ENCODE results near the gene ATF4. TPM values are rescaled to one million over a fixed set of nuclear protein-coding genes. Genes with fewer than 3 reads are reported as not detected.
"Not testable (repeated sequence)": the region's sequence is repeated elsewhere in the genome, so short reads cannot be mapped to it uniquely, and the experiment has no call there.

The ATF4 gene
- total and polyA plus RNA-seq, 2 donors from 2014 or later, result 261 to 293 TPM

GRCh38 chr22:39518144-39518786 lies 2.1 kb upstream of the ATF4 start:
- Histone ChIP-seq H3K27ac (ENCODE audit: low read depth in 2 of 2, low read length in 2 of 2) (no peak overlapping the region), H3K9ac (ENCODE audit: low read length in 3 of 3) (no peak overlapping the region), H3K9me3 (ENCODE audit: control insufficient read depth in 2 of 3, insufficient read depth in 1 of 3, low read length in 3 of 3) (no peaks in the 10 kb centered on the region), H3K36me3 (ENCODE audit: control insufficient read depth in 2 of 3, insufficient read depth in 3 of 3, low read length in 3 of 3) (peaks cover 15 to 44% (median 35%) of the 10 kb centered on the region in 3 donors), H3K27me3 (ENCODE audit: control insufficient read depth, insufficient read depth, low read length) (no peaks in the 10 kb centered on the region), H3K4me1 (ENCODE audit: control insufficient read depth in 2 of 3, insufficient read depth in 2 of 3, low read depth in 1 of 3, low read length in 3 of 3) (peaks cover 5 to 35% (median 18%) of the 10 kb centered on the region in 3 donors), H3K4me3 (ENCODE audit: low read length in 3 of 3) (no peak overlapping the region)
- no peak for TF ChIP-seq CTCF (IDR thresholded peaks at IDR 0.05; ENCODE audit: borderline replicate concordance, extremely low read depth, insufficient read depth)
- intact Hi-C loops (cut with DNase I), result loop anchor here (10.0 kb wide), 1 partner anchor 113 kb away; no protein-coding TSS in a partner anchor
- DNase-seq (peak in 4 of 5 donors; percentile 8 to 71 (median 42)), FAIRE-seq (no peak)

GRCh38 chr22:39518996-39519680 lies 1.2 kb upstream of the ATF4 start:
- no peaks in the 10 kb centered on the region for H3K27me3 ChIP-seq (ENCODE audit: control insufficient read depth, insufficient read depth, low read length)
- H3K4me1 ChIP-seq (ENCODE audit: control insufficient read depth in 2 of 3, insufficient read depth in 2 of 3, low read depth in 1 of 3, low read length in 3 of 3), result peaks cover 5 to 35% (median 22%) of the 10 kb centered on the region in 3 donors
- FAIRE-seq, result no peak
- intact Hi-C loops (cut with DNase I), result loop anchor here (10.0 kb wide), 1 partner anchor 114 kb away; no protein-coding TSS in a partner anchor
- DNase-seq, result peak in 2 of 5 donors; percentile 69 to 79
- H3K4me3 ChIP-seq (ENCODE audit: low read length in 3 of 3), result peak overlapping the region; percentile 87 to 97 (median 94)
- H3K9me3 ChIP-seq (ENCODE audit: control insufficient read depth in 2 of 3, insufficient read depth in 1 of 3, low read length in 3 of 3), result no peaks in the 10 kb centered on the region
- H3K36me3 ChIP-seq (ENCODE audit: control insufficient read depth in 2 of 3, insufficient read depth in 3 of 3, low read length in 3 of 3), result peaks cover 15 to 39% (median 30%) of the 10 kb centered on the region in 3 donors
- H3K27ac ChIP-seq (ENCODE audit: low read depth in 2 of 2, low read length in 2 of 2), result peak overlapping the region; percentile 100
- H3K9ac ChIP-seq (ENCODE audit: low read length in 3 of 3), result peak overlapping the region; percentile 50 to 99 (median 55)
- no peak for TF ChIP-seq CTCF (IDR thresholded peaks at IDR 0.05; ENCODE audit: borderline replicate concordance, extremely low read depth, insufficient read depth)

- Histone ChIP-seq H3K36me3 (ENCODE audit: control insufficient read depth in 2 of 3, insufficient read depth in 3 of 3, low read length in 3 of 3) (peaks cover 12 to 39% (median 33%) of the 10 kb centered on the region in 3 donors), H3K4me3 (ENCODE audit: low read length in 3 of 3) (peak overlapping the region; percentile 87 to 97 (median 94)), H3K9me3 (ENCODE audit: control insufficient read depth in 2 of 3, insufficient read depth in 1 of 3, low read length in 3 of 3) (no peaks in the 10 kb centered on the region), H3K9ac (ENCODE audit: low read length in 3 of 3) (peak overlapping the region; percentile 50 to 99 (median 97)), H3K27me3 (ENCODE audit: control insufficient read depth, insufficient read depth, low read length) (no peaks in the 10 kb centered on the region), H3K27ac (ENCODE audit: low read depth in 2 of 2, low read length in 2 of 2) (peak overlapping the region; percentile 100), H3K4me1 (ENCODE audit: control insufficient read depth in 2 of 3, insufficient read depth in 2 of 3, low read depth in 1 of 3, low read length in 3 of 3) (peaks cover 5 to 38% (median 26%) of the 10 kb centered on the region in 3 donors)
- FAIRE-seq (peak; percentile 83), DNase-seq (peak; percentile 98 to 99 (median 99))
- peak; percentile 2 for TF ChIP-seq CTCF (IDR thresholded peaks at IDR 0.05; ENCODE audit: borderline replicate concordance, extremely low read depth, insufficient read depth)
- intact Hi-C loops (cut with DNase I), result loop anchor here (10.0 kb wide), 1 partner anchor 115 kb away; no protein-coding TSS in a partner anchor
Measured at GRCh38 chr22:39519681-39520225, 609 bp upstream of the ATF4 start.

GRCh38 chr22:39521106-39521885 lies 934 bp downstream of the ATF4 start:
- FAIRE-seq; intact Hi-C loops (cut with DNase I); H3K9me3 ChIP-seq (ENCODE audit: control insufficient read depth in 2 of 3, insufficient read depth in 1 of 3, low read length in 3 of 3); H3K27me3 ChIP-seq (ENCODE audit: control insufficient read depth, insufficient read depth, low read length): not testable (repeated sequence)
- H3K9ac ChIP-seq (ENCODE audit: low read length in 3 of 3), result peak overlapping the region; percentile 71 to 99 (median 96)
- peak overlapping the region; percentile 87 to 97 (median 94) for H3K4me3 ChIP-seq (ENCODE audit: low read length in 3 of 3)
- peaks cover 5 to 40% (median 26%) of the 10 kb centered on the region in 3 donors for H3K4me1 ChIP-seq (ENCODE audit: control insufficient read depth in 2 of 3, insufficient read depth in 2 of 3, low read depth in 1 of 3, low read length in 3 of 3)
- peak overlapping the region; percentile 100 for H3K27ac ChIP-seq (ENCODE audit: low read depth in 2 of 2, low read length in 2 of 2)
- H3K36me3 ChIP-seq (ENCODE audit: control insufficient read depth in 2 of 3, insufficient read depth in 3 of 3, low read length in 3 of 3), result peaks cover 7 to 34% (median 26%) of the 10 kb centered on the region in 3 donors
- DNase-seq, result peak in 1 of 5 donors; percentile 65

- H3K27me3 ChIP-seq (ENCODE audit: control insufficient read depth, insufficient read depth, low read length); H3K9me3 ChIP-seq (ENCODE audit: control insufficient read depth in 2 of 3, insufficient read depth in 1 of 3, low read length in 3 of 3); intact Hi-C loops (cut with DNase I); FAIRE-seq: not testable (repeated sequence)
- peaks cover 5 to 40% (median 26%) of the 10 kb centered on the region in 3 donors for H3K4me1 ChIP-seq (ENCODE audit: control insufficient read depth in 2 of 3, insufficient read depth in 2 of 3, low read depth in 1 of 3, low read length in 3 of 3)
- H3K4me3 ChIP-seq (ENCODE audit: low read length in 3 of 3), result peak overlapping the region; percentile 87 to 97 (median 94)
- peak overlapping the region; percentile 71 to 99 (median 96) for H3K9ac ChIP-seq (ENCODE audit: low read length in 3 of 3)
- peak overlapping the region in 1 of 2 donors; percentile 100 for H3K27ac ChIP-seq (ENCODE audit: low read depth in 2 of 2, low read length in 2 of 2)
- peaks cover 7 to 34% (median 26%) of the 10 kb centered on the region in 3 donors for H3K36me3 ChIP-seq (ENCODE audit: control insufficient read depth in 2 of 3, insufficient read depth in 3 of 3, low read length in 3 of 3)
- DNase-seq, result peak in 1 of 5 donors; percentile 14
Measured at GRCh38 chr22:39522091-39522490, 1.7 kb downstream of the ATF4 start.
